Neural cell (in vitro differentiated cells): ENCODE data around the gene DDX19B. TPM values are rescaled to one million over a fixed set of nuclear protein-coding genes. Genes with fewer than 3 reads are reported as not detected.

Experiments used
- H2AFZ ChIP-seq: fragments of 200-600, 300-800 bp; sonication (generic), shearing (Covaris generic); 2 replicates; pipeline ENCODE4 v1.6.0; 2014; ENCODE audit warnings: low read depth, mild to moderate bottlenecking, antibody characterized with exemption, low read length, moderate library complexity
- H3F3A ChIP-seq: fragments of 200-600 bp; shearing (Covaris generic); 2 replicates; pipeline ENCODE4 v1.6.1; 2016; ENCODE audit warnings: mild to moderate bottlenecking, moderate library complexity, mixed read lengths, antibody characterized with exemption, low read length; ENCODE audit not compliant: insufficient read depth, poor library complexity, severe bottlenecking
- H3K27ac ChIP-seq: fragments of 200-600, 300-800 bp; sonication (generic), shearing (Covaris generic); 2 replicates; pipeline ENCODE4 v1.5.1; 2014; ENCODE audit warnings: mild to moderate bottlenecking, low read length, moderate library complexity
- H3K27me3 ChIP-seq: fragments of 300-800, 200-600 bp; sonication (generic), shearing (Covaris generic); 2 replicates; pipeline ENCODE4 v1.6.0; 2014; ENCODE audit warnings: mild to moderate bottlenecking, low read depth, low read length, moderate library complexity; ENCODE audit not compliant: insufficient read depth
- H3K36me3 ChIP-seq: fragments of 300-800, 200-600 bp; sonication (generic), shearing (Covaris generic); 2 replicates; pipeline ENCODE4 v1.5.1; 2014; ENCODE audit warnings: mild to moderate bottlenecking, antibody characterized with exemption, low read length, moderate library complexity; ENCODE audit not compliant: insufficient read depth
- H3K4me2 ChIP-seq: fragments of 300-800, 200-600 bp; sonication (generic), shearing (Covaris generic); 2 replicates; pipeline ENCODE4 v1.6.0; 2014; ENCODE audit warnings: mild to moderate bottlenecking, low read length
- H3K4me3 ChIP-seq: fragments of 300-800, 200-600 bp; sonication (generic), shearing (Covaris generic); 2 replicates; pipeline ENCODE4 v1.5.1; 2014; ENCODE audit warnings: mild to moderate bottlenecking, low read length, moderate library complexity
- H3K79me2 ChIP-seq: fragments of 200-600 bp; shearing (Covaris generic); replicated peaks from 2 replicates; pipeline ENCODE4 v1.6.0; 2014; ENCODE audit warnings: mild to moderate bottlenecking, low read length, moderate library complexity; ENCODE audit not compliant: insufficient read depth
- H3K9ac ChIP-seq: fragments of 300-800, 200-600 bp; sonication (generic), shearing (Covaris generic); 2 replicates; pipeline ENCODE4 v1.6.1; 2016; ENCODE audit warnings: mild to moderate bottlenecking, low read length, mixed read lengths
- H3K9me2 ChIP-seq: fragments of 200-600 bp; shearing (Covaris generic); 2 replicates; pipeline ENCODE4 v1.6.1; 2016; ENCODE audit warnings: mild to moderate bottlenecking, low read length, mixed read lengths; ENCODE audit not compliant: insufficient read depth
- H3K9me3 ChIP-seq: fragments of 200-600, 300-800 bp; sonication (generic), shearing (Covaris generic); 2 replicates; pipeline ENCODE4 v1.6.1; 2016; ENCODE audit warnings: mild to moderate bottlenecking, mixed run types, low read length, moderate library complexity, mixed read lengths
- H4K20me1 ChIP-seq: fragments of 200-600 bp; shearing (Covaris generic); 2 replicates; pipeline ENCODE4 v1.6.1; 2016; ENCODE audit warnings: mild to moderate bottlenecking, mixed run types; ENCODE audit not compliant: insufficient read depth
- CTCF ChIP-seq: fragments of 450-650 bp; IDR thresholded peaks from 2 replicates; pipeline ENCODE4 v1.5.1; 2014; ENCODE audit warnings: antibody characterized with exemption, mild to moderate bottlenecking, moderate library complexity; ENCODE audit not compliant: poor library complexity, severe bottlenecking
- EP300 ChIP-seq: fragments of 450-650 bp; conservative IDR thresholded peaks from 2 replicates; pipeline ENCODE4 v1.6.1; 2014; ENCODE audit warnings: antibody characterized with exemption, mild to moderate bottlenecking, moderate library complexity; ENCODE audit not compliant: poor library complexity, severe bottlenecking
- EZH2 ChIP-seq: fragments of 200-600, 300-800 bp; shearing (Covaris generic), sonication (generic); IDR thresholded peaks from 2 replicates; pipeline ENCODE4 v1.6.1; 2014; ENCODE audit warnings: antibody characterized with exemption, low read length, borderline replicate concordance, mild to moderate bottlenecking; ENCODE audit not compliant: insufficient read depth, poor library complexity, severe bottlenecking
- MXI1 ChIP-seq: fragments of 450-650 bp; conservative IDR thresholded peaks from 2 replicates; pipeline ENCODE4 v1.6.1; 2014; ENCODE audit warnings: antibody characterized with exemption, mild to moderate bottlenecking; ENCODE audit not compliant: poor library complexity, severe bottlenecking
- POLR2AphosphoS5 ChIP-seq: IDR thresholded peaks from 2 replicates; pipeline ENCODE4 v1.6.1; 2012
- RAD21 ChIP-seq: fragments of 450-650 bp; conservative IDR thresholded peaks from 2 replicates; pipeline ENCODE4 v1.6.1; 2014; ENCODE audit warnings: antibody characterized with exemption, mild to moderate bottlenecking, moderate library complexity
- REST ChIP-seq: IDR thresholded peaks from 2 replicates; pipeline ENCODE4 v1.6.1; 2012; ENCODE audit warnings: borderline replicate concordance
- SMC3 ChIP-seq: fragments of 450-650 bp; conservative IDR thresholded peaks from 2 replicates; pipeline ENCODE4 v1.6.1; 2014; ENCODE audit warnings: antibody characterized with exemption, mild to moderate bottlenecking, moderate library complexity; ENCODE audit not compliant: poor library complexity
- TAF1 ChIP-seq: IDR thresholded peaks from 2 replicates; pipeline ENCODE4 v1.6.1; 2012; ENCODE audit warnings: low read depth
- polyA plus RNA-seq: library from polyadenylated mRNA; depleted of rRNA; stranded (reverse); fragments of >200 nt; gene quantifications from 2 replicates; pipeline ENCODE4 v1.2.3, GENCODE V29; 2014

The DDX19B gene
- polyA plus RNA-seq, 1 donor from 2014 or later, result 47.8 TPM

GRCh38 chr16:70380248-70380918 is 81.4 kb downstream of the DDX19B start:
- H3K9me3 ChIP-seq, result no peaks in the 10 kb centered on the region
- no peaks in the 10 kb centered on the region for H3K9me2 ChIP-seq
- no peaks in the 10 kb centered on the region for H4K20me1 ChIP-seq
- H3K9ac ChIP-seq, result peak overlapping the region; percentile 64
- H3K27me3 ChIP-seq, result no peaks in the 10 kb centered on the region
- TF ChIP-seq CTCF, result no peak
- no peak for TF ChIP-seq EZH2
- no peaks in the 10 kb centered on the region for H3K36me3 ChIP-seq
- peak overlapping the region; percentile 48 for H3K27ac ChIP-seq
- peak overlapping the region; percentile 75 for H3K4me2 ChIP-seq
- peak overlapping the region; percentile 71 for H2AFZ ChIP-seq
- peaks cover 5% of the 10 kb centered on the region for H3F3A ChIP-seq
- H3K79me2 ChIP-seq, result no peaks in the 10 kb centered on the region
- peak overlapping the region; percentile 80 for H3K4me3 ChIP-seq

- TF ChIP-seq TAF1 (no peak), SMC3 (peak; percentile 66), RAD21 (peak; percentile 44), POLR2AphosphoS5 (peak; percentile 73), CTCF (peak; percentile 59), EZH2 (no peak), EP300 (peak; percentile 12), REST (peak; percentile 73), MXI1 (peak; percentile 99)
- H3K79me2 ChIP-seq, result no peaks in the 10 kb centered on the region
- H3K4me3 ChIP-seq, result peak overlapping the region; percentile 80
- H3K9ac ChIP-seq, result peak overlapping the region; percentile 64
- H3K36me3 ChIP-seq, result no peaks in the 10 kb centered on the region
- peak overlapping the region; percentile 75 for H3K4me2 ChIP-seq
- H3K9me3 ChIP-seq, result no peaks in the 10 kb centered on the region
- peak overlapping the region; percentile 71 for H2AFZ ChIP-seq
- H3F3A ChIP-seq, result peaks cover 5% of the 10 kb centered on the region
- no peaks in the 10 kb centered on the region for H4K20me1 ChIP-seq
- peak overlapping the region; percentile 48 for H3K27ac ChIP-seq
- no peaks in the 10 kb centered on the region for H3K9me2 ChIP-seq
- no peaks in the 10 kb centered on the region for H3K27me3 ChIP-seq
Measured at GRCh38 chr16:70380919-70381603, 82.1 kb downstream of the DDX19B start.
